Gastrocnemius medialis (tissue), 4 donors: ENCODE data around the gene WNT10A. TPM values are rescaled to one million over a fixed set of nuclear protein-coding genes. Genes with fewer than 3 reads are reported as not detected.

Source experiments
- ATAC-seq, 2 donors: fragments of 150-250 bp; one replicate each; pipeline ENCODE4 v1.9.1; 2016
- DNase-seq, 2 donors: peaks; one replicate each; pipeline ENCODE4 v3.0.0-alpha.2; 2019
- H3K27ac ChIP-seq, 4 donors: fragments of 200-600 bp; sonication (generic); 1 replicate in 1 of 4; 2 replicates in 3 of 4; pipeline ENCODE4 v1.5.1; 2016 to 2018; ENCODE audit warnings: mild to moderate bottlenecking in 2 of 4, moderate library complexity in 1 of 4
- H3K27me3 ChIP-seq, 3 donors: fragments of 200-600 bp; sonication (generic) in 2 of 3; 1 replicate in 1 of 3; 2 replicates in 2 of 3; pipeline versions ENCODE4 v1.5.1 to v1.6.0; 2016 to 2019; ENCODE audit warnings: mild to moderate bottlenecking in 1 of 3, moderate library complexity in 1 of 3
- H3K36me3 ChIP-seq, 2 donors: fragments of 200-600 bp; sonication (generic) in 1 of 2; one replicate each; pipeline ENCODE4 v1.5.1; 2017 to 2018
- H3K4me1 ChIP-seq, 2 donors: fragments of 200-600 bp; sonication (generic) in 1 of 2; one replicate each; pipeline ENCODE4 v1.5.1; 2016 to 2017; ENCODE audit warnings: mild to moderate bottlenecking in 2 of 2
- H3K4me3 ChIP-seq, 4 donors: fragments of 200-600 bp; sonication (generic) in 3 of 4; 1 replicate in 1 of 4; 2 replicates in 3 of 4; pipeline ENCODE4 v1.5.1; 2016 to 2019; ENCODE audit warnings: mild to moderate bottlenecking in 2 of 4
- H3K9me3 ChIP-seq, 3 donors: fragments of 200-600 bp; sonication (generic) in 2 of 3; 1 replicate in 1 of 3; 2 replicates in 2 of 3; pipeline ENCODE4 v1.5.1; 2016 to 2019
- POLR2A ChIP-seq, 2 donors: fragments of 450-650 bp; IDR thresholded peaks; one replicate each; pipeline ENCODE4 v1.6.1; 2017; ENCODE audit warnings: antibody characterized with exemption in 2 of 2, mild to moderate bottlenecking in 2 of 2, moderate library complexity in 2 of 2
- in situ Hi-C, 4 donors: fragments of 200-750 bp; cut with MboI; loops; one replicate each; pipeline versions ENCODE4 v1.15.0 to v1.8.0; 2017; ENCODE audit warnings: low sequenced_read_pairs in 4 of 4
- intact Hi-C: fragments of 100-400 bp; cut with DNase I; formaldehyde crosslinking; loops from one replicate; pipeline ENCODE4 v1.15.1; 2023; ENCODE audit warnings: low total_unique reads
- total RNA-seq, 4 donors: library from RNA; depleted of rRNA; stranded (reverse); fragments of >200 nt; gene quantifications; one replicate each; pipeline versions ENCODE4 v1.1.0 to v1.2.3, GENCODE V29; 2016
- TF ChIP-seq, protein P1 (sequence below), 5 experiments: fragments of 450-650 bp in 3 of 5; fragments of 200-600 bp in 2 of 5; sonication (generic) in 2 of 5; IDR thresholded peaks in 4 of 5; conservative IDR thresholded peaks in 1 of 5; 1 replicate in 4 of 5; 2 replicates in 1 of 5; pipeline ENCODE4 v1.5.1; 2016 to 2019; ENCODE audit warnings: antibody characterized with exemption in 5 of 5, mild to moderate bottlenecking in 3 of 5, moderate library complexity in 3 of 5

Gene WNT10A
- total RNA-seq, 4 donors from 2014 or later: not detected

DNA sequence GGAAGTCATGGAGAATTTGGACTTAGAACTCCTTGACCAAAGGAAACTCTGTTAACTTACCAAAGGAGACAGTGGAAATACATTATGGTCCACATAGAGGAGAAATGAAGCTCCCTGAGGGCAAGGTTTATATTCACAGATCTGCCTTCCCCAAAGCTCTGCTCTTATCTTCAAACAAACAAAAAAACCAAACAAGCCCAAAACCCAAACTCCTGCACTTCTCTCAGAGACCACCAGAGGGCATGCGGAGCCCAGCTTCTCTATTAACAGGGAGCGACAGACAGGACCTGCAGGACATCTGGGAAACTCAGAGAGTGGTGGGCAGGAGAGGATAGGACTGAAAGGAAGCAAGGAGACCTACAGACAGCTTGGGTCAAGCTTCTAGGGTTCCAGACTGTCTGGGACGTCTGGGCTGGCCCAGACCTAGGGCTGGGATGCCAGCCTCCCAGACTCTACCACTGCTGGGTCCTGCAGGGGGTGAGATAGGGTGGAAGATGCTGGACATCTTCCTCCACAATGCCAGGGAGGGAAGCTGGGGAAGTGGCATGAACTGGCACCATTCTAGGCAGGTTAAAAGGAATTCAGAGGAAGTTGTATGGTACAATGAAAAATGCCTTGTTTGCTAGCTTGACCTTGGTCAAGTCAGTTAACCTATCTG lies 4.0 kb upstream of the WNT10A start:
- peak in 1 of 2 donors; percentile 37 for DNase-seq
- TF ChIP-seq, protein P1, sequence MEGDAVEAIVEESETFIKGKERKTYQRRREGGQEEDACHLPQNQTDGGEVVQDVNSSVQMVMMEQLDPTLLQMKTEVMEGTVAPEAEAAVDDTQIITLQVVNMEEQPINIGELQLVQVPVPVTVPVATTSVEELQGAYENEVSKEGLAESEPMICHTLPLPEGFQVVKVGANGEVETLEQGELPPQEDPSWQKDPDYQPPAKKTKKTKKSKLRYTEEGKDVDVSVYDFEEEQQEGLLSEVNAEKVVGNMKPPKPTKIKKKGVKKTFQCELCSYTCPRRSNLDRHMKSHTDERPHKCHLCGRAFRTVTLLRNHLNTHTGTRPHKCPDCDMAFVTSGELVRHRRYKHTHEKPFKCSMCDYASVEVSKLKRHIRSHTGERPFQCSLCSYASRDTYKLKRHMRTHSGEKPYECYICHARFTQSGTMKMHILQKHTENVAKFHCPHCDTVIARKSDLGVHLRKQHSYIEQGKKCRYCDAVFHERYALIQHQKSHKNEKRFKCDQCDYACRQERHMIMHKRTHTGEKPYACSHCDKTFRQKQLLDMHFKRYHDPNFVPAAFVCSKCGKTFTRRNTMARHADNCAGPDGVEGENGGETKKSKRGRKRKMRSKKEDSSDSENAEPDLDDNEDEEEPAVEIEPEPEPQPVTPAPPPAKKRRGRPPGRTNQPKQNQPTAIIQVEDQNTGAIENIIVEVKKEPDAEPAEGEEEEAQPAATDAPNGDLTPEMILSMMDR (IDR thresholded peaks at IDR 0.05 in 4 of 5, conservative IDR thresholded peaks at IDR 0.05 in 1 of 5): peak; percentile 78 to 90 (median 84)
- no peak for TF ChIP-seq POLR2A (IDR thresholded peaks at IDR 0.05)
- peaks cover 63 to 75% (median 75%) of the 10 kb centered on the region in 3 donors for H3K27me3 ChIP-seq
- peak; percentile 62 to 71 for ATAC-seq
- H3K36me3 ChIP-seq: no peaks in the 10 kb centered on the region
- no peak overlapping the region for H3K27ac ChIP-seq
- intact Hi-C loops: loop anchor here (1.0 kb wide), 1 partner anchor 22 kb away; no protein-coding TSS in a partner anchor
- peaks cover 0 to 10% of the 10 kb centered on the region in 2 donors for H3K4me1 ChIP-seq
- H3K4me3 ChIP-seq: no peak overlapping the region
- in situ Hi-C loops: no loop called here
- H3K9me3 ChIP-seq: no peaks in the 10 kb centered on the region

DNA sequence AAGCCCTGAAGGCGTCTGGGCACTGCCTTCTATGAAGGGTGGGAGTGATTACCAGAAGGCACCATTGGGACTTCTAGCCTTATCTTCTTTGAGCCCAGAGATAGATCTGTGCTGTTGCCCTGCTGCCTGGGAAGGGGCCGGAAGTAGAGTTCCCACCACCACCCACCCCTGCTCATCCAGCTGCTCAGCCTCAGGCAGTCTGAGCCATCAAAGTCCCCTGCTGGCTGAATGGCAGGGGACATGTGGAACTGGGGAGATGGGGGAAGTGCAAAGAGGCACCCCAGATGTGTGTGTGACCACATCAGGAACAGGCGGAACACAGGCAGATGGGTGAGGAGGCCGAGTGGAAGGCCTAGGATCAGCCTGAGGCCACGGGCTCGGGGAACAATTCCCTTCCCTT lies 3.3 kb upstream of the WNT10A start:
- Histone ChIP-seq H3K4me3 (no peak overlapping the region), H3K9me3 (no peaks in the 10 kb centered on the region), H3K27me3 (peaks cover 62 to 75% (median 72%) of the 10 kb centered on the region in 3 donors), H3K4me1 (peaks cover 0 to 10% of the 10 kb centered on the region in 2 donors), H3K36me3 (no peaks in the 10 kb centered on the region), H3K27ac (no peak overlapping the region)
- intact Hi-C loops: loop anchor here (1.0 kb wide), 1 partner anchor 21 kb away; no protein-coding TSS in a partner anchor
- in situ Hi-C loops: no loop called here
- TF ChIP-seq, protein P1 (IDR thresholded peaks at IDR 0.05 in 4 of 5, conservative IDR thresholded peaks at IDR 0.05 in 1 of 5): no peak
- TF ChIP-seq POLR2A (IDR thresholded peaks at IDR 0.05): no peak
- no peak for ATAC-seq
- DNase-seq: no peak

DNA sequence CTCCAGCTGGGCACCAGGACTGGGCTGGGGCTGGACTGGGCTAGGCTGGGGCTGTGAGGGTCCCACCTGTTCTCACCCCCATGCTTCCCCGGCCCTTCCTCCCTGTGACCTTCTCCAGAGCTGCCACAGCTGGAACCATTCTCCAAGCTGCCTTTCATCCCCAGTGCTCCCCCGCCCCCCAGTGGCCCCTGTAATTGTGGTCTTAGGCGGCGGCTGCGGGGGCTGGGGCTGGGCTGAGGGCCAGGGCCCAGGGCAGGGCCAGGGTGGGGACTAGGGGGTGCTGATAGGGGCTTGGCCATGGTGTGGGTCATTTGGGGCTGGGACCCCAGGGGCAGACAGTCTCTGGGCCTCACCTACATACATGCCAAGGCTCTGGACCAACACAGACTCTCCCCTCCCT lies 2.8 kb upstream of the WNT10A start:
- no peak for TF ChIP-seq POLR2A (IDR thresholded peaks at IDR 0.05)
- no peaks in the 10 kb centered on the region for H3K9me3 ChIP-seq
- peaks cover 62 to 75% (median 69%) of the 10 kb centered on the region in 3 donors for H3K27me3 ChIP-seq
- no peak overlapping the region for H3K27ac ChIP-seq
- H3K4me1 ChIP-seq: peaks cover 0 to 10% of the 10 kb centered on the region in 2 donors
- in situ Hi-C loops: no loop called here
- H3K36me3 ChIP-seq: no peaks in the 10 kb centered on the region
- intact Hi-C loops: loop anchor here (1.0 kb wide), 1 partner anchor 20 kb away; no protein-coding TSS in a partner anchor
- no peak overlapping the region for H3K4me3 ChIP-seq
- no peak for ATAC-seq
- DNase-seq: no peak

DNA sequence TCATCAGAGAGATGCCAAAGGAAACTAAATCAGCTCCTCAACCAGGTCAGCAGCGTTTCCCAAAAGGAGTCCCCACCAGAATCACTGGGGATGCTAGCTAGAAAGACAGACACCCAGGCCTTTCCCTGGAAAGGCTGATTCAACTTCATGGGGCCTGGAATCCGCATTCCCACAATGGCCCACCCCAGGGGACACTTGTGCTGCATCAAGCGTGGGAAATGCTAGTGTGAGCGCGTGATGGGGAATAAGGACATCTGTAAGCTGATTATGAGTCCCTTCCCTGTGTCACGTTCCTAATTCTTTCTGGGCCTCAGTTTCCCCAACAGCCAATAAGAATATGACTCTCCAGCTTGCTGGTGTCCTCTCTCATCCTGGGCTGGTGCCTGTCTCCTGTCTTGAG lies 2.2 kb upstream of the WNT10A start:
- intact Hi-C loops: no loop called here
- H3K27me3 ChIP-seq: peaks cover 61 to 75% (median 67%) of the 10 kb centered on the region in 3 donors
- no peaks in the 10 kb centered on the region for H3K9me3 ChIP-seq

More for the DNA sequence above, 2.2 kb upstream of the WNT10A start:
- Histone ChIP-seq H3K4me1 (peaks cover 0 to 10% of the 10 kb centered on the region in 2 donors), H3K27ac (no peak overlapping the region), H3K36me3 (no peaks in the 10 kb centered on the region), H3K4me3 (no peak overlapping the region)
- in situ Hi-C loops: no loop called here
- ATAC-seq: no peak
- TF ChIP-seq, protein P1 (IDR thresholded peaks at IDR 0.05 in 4 of 5, conservative IDR thresholded peaks at IDR 0.05 in 1 of 5): no peak
- no peak for TF ChIP-seq POLR2A (IDR thresholded peaks at IDR 0.05)
- no peak for DNase-seq
